GM19043 (cell line): ENCODE results near the gene ERVFRD-1.
A peak's percentile ranks its signal among the peaks of the same experiment; 100 is the strongest.

Experiments
- ATAC-seq: cut with Tn5 transposase; IDR thresholded peaks from one replicate; pipeline ENCODE4 v1.9.1; 2021; ENCODE audit warnings: low read depth; ENCODE audit not compliant: unreplicated experiment

ERVFRD-1 gene, protein sequence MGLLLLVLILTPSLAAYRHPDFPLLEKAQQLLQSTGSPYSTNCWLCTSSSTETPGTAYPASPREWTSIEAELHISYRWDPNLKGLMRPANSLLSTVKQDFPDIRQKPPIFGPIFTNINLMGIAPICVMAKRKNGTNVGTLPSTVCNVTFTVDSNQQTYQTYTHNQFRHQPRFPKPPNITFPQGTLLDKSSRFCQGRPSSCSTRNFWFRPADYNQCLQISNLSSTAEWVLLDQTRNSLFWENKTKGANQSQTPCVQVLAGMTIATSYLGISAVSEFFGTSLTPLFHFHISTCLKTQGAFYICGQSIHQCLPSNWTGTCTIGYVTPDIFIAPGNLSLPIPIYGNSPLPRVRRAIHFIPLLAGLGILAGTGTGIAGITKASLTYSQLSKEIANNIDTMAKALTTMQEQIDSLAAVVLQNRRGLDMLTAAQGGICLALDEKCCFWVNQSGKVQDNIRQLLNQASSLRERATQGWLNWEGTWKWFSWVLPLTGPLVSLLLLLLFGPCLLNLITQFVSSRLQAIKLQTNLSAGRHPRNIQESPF

DNA sequence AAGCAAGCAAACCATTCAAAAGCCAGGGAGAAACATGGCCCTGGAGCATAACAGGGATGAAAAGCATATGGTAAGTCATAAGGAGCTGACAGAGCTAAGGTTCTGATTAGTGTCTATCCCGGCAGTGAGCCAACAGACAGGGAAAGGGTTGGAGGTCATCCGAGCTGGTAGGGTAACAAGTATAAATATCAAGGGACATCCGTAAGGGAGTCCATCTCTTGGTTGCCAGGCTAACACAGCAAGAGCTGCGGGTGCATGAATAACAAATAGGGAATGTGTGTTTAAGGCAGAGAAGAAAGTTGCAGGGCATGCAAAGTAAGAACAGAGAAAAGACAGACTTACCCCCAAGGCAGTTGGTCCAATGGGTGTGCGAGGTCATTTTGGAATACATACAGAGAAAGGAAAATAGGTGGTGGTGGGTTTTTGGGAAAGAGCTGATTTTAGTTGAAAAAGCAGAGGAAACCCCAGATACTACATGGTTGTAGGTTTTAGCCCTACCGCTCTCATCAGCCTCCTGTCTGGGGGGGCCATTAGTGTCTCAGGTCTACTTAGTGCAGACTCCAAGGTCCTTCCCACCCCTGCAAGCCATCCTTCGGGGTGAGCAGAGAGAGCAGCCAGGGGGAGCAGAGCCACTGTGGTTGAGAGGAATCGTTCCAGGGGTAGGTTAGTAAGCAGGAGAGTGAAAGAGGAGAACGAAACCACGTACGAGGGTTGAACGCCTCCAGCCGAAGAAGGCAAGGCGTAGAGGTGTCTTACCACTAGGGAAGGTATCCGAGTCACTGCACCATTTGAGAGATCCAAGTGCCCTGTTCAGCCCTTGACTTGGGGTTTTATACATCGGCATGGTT is at the start of gene ERVFRD-1:
TSS of gene ERVFRD-1 (minus strand) at position 805 of the 848 bp plus-strand sequence. CDS start 6,415 bp downstream, outside the sequence.
- no peak for ATAC-seq

DNA sequence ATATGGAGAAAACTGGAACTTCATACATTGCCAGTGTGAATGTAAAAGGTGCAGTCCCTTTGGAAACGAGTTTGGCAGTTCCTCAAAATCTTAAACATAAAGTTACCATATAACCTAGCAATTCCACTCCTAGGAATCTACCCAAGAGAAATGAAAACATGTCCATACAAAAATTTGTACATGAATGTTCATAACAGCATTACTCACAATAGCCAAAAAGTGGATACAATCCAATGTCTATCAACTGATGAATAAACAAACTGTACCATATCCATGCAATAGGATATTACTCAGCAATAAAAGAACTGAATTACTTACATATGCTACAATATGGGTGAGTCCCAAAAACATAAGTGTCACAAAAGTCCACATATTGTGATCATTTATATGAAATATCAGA is 48.7 kb upstream of the ERVFRD-1 start:
- ATAC-seq = no peak

DNA sequence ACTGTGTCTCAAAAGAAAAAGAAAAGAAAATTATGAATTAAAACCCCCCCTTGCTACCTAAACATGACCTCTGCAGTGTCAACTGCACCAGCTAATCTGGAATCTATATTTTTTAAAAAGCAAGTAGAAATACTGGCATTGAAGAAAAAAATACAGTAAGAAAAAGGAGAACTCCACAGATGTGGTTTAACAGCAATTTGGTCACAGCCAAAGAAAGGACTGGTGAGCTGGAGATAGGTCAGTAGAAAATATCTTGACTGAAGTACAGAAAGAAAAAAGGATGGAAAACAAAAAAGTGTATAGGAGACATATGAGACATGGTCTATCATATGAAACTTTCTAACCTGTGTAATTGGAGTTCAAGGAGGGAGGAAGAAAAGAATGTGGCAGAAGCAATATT is 44.1 kb upstream of the ERVFRD-1 start:
- ATAC-seq = no peak

DNA sequence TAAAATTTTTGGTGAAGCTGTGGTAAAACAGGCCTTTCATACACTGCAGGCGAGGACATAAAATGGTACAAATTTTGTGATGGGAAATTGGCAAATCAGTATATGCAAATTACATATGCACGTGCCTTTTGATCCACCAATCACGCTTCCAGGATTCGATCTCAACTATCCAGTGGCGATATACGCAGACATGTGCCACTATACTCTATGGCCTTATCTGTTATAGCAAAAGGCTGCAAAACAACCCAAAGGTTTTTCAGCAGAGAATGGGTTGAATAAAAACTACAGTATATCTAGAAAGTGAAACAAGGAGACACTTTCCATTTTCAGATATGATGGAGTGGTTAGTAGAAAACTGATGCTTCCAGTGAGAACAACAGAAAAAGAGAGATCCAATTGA is 41.9 kb upstream of the ERVFRD-1 start:
- no peak for ATAC-seq

DNA sequence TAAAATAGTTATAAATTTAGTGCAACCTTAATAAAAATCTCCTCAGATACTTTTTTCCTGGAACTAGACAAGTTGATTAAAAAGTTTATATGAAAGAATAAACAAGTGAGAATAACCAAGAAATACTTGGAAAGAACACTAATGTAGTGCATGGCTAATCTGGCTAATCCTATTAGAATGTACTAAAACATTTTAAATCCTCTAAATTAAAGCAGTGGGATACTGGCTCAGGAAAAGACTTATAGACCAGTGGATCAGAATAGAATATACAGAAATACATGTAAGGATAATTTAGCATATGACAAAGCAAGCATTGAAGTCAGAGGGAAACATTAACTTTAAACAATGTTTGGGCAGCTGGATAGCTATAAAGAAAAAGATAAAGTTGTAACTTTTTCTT is 41.1 kb upstream of the ERVFRD-1 start:
- no peak for ATAC-seq

DNA sequence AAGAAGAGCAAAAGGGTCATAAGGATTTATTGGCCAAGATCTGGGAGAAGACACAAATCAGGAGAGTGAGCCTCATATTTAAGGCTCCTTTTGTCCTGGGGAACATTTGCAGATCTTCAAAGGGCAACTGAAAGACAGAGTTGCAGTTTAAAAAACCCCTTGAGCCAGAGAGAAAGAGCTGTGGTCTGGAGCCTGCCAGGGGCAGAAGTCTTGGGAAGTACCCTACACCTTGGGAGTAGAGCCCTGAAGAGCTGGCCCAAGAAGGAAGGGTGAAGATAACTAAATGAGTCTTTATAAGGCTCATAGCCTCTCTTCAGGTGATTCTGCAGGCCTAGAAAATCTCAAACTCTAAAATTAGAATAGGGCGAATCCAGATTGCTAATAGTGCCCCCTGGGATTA is 40.0 kb upstream of the ERVFRD-1 start:
- ATAC-seq = no peak

DNA sequence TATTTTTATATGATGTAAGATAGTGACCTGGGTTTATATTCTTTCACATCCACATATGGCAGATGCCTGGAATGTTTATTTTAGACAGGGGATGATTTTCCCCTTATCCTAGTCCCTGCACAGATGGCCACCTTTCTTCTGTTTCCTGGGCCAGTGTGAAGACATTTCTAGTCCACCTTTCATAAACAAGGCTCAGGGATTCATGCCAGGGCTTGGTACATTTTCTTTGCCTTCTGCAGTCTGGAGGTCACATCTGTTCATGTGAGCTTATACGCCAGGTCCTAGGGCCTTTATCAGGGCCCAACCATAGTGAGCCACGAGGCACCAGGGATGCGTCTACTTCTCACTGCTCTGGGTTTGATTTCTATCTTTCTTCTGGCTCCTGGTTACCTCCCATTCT is 38.0 kb upstream of the ERVFRD-1 start:
- ATAC-seq = no peak

DNA sequence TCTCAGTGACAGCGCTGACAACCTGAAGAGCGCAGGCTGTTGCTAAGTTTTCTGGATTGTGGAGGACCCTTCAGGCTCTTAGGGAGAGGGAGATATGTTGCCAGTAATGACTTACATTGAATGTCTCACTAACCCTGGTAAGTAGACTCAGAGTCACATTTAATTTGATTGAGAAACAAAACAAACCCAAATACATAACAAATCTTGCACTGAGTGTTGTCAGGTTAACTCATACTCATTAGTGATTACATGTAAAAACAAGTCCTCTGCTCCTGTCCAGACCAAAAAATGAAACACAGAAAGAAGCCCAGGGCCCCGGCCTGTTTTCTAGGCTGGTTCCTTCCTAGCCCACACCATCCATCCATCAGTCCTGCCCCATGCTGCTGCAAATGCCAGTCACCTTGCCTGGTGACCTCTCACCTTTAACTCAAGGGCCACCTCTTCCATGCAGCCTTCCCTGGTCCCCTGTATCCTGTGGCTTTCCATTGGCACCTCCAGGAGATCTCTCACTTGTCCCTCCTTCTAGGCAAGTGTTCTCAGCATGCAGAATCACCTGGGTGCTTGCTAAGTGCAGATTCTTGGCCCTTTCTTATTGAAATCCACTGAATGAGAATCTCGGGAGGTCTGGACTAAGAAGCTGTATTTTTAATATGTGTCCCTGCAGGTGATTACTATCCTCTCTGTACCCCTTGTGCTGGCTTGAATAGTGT is 34.7 kb upstream of the ERVFRD-1 start:
- no peak for ATAC-seq

DNA sequence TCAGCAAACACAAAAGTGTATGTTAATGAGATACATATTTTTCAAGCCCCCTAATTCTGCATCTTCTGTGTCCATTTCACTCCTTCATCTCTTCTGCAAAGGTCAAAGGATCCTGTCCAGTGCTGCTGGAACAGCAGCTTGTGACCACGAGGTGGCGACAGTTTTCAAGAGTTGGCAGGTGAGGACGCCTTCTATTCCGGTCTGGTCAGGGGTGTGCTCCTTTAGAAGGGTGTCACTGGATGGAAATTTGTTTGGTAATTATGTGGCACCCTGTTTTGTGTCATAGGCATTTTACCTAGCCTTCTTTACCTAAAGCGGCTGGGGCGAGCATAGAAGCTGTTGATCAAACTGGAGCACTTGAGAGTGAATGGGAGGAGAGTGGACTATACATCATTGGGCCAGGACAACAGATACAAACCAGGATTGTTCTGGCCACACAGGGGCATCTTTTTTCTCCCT is 32.9 kb upstream of the ERVFRD-1 start:
- ATAC-seq = peak; percentile 78

DNA sequence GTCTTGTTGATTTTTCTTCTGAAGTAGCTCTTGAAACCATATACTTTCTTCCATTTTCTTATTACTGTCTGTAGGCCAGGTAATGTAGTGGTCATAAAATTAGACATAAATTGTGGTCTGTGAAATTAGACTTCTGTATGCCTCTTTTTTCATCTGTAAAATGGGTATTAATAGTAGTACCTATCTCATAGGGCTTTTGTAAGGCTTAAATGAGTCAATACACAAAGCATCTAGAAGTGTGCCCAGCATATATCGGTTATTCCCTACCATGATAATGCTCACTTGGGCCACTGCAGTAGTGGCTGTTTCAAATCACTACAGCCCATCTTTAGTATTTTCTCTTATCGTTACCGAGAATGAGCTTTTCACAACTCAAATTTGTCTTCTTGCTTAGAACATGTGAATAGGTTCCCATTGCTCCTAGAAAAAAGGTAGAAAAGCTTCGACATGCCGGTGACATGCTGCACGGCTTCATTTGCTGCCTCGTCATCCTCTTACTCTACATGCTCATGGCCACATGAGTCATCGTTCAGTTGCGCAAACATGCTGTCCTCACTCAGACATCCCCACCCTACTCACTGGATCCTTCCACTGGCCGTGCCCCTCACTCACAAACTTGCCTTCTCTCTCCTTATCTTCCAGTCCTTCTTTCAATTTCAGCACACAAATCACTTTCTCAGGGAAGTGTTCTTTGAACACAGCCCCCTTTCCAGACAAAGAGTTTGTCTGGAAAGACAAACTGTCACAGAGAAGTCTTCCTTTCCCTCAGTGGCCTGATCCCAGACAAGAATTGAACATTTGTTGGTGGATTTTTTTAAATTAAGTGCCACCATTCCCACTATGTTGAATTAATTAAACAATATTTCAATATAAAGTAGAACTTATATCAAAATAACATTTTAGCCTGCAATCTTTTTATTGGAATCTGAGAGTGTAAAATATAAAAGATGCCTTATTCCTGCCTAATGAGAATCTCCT is 32.2 kb upstream of the ERVFRD-1 start:
- ATAC-seq = no peak

DNA sequence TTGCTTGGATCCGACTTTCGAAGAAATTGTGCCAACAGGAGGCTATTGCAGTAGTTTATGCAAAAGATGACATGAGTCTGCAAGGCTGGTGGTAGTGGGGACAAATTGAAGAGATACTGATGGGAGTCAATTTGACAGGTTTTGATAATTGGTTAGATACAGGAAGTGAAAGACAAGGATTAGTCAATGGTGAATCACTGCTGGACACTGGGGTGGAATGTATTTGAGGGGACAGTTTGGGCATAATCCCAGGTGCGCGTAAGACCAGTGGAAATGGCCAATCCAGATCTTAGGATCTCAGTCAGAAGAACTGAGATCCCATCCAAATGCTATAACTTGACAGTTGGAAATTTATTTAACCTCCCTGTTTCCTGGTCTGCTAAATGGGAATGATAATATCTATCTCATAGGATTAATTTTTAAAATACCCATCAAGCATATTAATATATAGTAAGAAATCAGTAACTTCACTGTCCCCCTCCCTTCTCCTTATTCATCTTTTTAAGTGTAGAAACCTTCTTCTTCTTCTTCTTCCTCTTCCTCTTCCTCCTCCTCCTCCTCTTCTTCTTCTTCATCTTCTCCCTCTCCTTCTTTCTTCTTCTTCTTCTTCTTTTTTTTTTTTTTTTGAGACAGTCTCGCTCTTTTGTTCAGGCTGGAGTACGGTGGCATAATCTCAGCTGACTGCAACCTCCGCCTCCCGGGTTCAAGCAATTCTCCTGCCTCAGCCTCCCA is 30.9 kb upstream of the ERVFRD-1 start:
- ATAC-seq = no peak

DNA sequence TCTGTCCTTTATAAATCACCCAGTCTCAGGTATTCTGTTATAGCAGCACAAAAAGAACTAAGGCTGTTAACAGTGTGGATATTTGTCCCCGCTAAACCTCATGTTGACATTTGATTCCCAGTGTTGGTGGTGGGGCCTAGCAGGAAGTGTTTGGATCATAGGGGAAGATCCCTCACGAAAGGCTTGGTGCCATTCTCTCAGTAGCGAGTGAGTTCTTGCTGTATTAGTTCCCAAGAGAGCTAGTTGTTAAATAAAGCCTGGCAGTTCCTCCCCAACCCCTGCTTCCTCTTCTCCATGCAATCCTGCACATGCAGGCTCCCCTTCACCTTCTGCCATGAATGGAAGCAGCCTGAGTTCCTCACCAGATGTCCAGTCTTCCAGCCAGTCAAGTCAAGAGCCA is 29.8 kb upstream of the ERVFRD-1 start:
- ATAC-seq = no peak

DNA sequence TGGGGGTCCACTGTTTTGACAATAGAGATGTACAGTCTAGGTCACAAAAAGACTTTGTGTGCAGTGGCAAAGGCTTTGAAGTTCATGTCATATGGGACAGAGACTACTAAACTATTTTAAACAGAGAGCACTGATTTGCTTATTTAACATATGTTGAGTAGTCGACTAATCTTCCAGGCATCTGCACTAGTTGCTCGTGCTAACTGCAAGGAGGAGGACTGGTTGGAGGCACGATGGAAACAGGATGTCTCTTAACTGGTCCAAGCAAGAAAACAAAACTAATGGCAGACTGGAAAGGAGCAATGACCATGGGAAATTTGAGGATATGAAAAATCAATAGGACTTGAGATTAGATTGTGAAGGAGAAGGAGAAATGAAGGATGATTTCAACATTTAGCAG is 28.5 kb upstream of the ERVFRD-1 start:
- ATAC-seq = no peak

DNA sequence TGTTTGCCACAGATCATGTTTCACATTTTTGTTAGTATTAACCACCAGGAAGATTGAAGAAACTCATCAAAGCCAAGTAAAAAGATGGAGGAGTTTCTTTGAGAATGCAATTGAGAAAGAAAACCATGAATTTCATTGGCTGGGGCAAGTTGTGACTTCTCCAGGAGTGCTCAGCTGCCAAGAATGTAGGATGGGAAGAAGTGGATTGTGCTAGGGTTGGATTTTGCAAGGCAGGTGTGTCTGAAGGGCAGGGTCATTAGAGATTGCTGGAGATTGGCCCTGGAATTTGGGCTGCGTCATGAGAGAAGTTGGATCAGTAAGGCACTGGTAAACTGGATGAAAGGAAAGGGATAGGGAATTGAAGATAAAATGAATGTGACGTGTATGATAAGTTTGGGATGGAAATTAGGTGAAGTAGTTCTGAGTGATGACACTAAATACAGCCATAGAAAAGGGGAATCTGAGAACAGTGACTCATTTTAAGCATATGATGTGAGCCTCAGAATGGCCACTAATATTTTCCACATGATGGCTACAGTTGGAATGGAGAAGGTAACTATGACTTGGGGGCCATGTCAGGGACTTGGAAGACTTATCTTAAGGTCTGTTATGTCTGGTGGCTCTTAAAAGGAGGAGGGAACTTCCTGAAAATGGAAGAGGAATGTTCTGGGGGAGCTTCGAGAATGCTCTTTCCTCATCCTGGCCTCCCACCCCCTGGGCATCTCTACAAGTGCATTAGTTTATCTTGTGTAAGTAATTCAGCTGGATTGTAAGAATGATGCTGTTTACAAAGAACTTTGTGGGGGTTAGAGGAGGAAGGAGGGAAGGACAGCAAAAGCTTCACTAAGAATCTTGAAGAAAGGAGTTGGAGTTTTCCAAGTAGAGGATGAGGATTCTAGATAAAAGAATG is 27.8 kb upstream of the ERVFRD-1 start:
- no peak for ATAC-seq

DNA sequence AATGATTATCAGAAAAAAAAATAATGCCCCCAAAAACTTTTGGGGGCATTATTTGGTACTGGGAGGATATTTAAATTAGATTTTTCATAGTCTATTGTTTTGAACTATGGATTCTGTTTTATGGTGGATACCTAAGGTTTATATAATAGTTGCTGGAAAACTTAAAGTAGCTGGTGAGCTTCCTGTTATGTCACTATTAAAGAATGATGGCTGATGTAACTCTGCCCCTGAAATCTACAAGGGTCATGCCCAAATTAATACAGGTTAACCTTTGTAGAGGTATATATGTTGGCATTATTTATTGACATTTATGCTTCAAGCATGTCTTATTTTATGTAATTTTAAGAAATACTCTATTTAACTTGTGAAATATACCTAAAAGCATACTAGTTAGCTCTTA is 25.3 kb upstream of the ERVFRD-1 start:
- no peak for ATAC-seq

DNA sequence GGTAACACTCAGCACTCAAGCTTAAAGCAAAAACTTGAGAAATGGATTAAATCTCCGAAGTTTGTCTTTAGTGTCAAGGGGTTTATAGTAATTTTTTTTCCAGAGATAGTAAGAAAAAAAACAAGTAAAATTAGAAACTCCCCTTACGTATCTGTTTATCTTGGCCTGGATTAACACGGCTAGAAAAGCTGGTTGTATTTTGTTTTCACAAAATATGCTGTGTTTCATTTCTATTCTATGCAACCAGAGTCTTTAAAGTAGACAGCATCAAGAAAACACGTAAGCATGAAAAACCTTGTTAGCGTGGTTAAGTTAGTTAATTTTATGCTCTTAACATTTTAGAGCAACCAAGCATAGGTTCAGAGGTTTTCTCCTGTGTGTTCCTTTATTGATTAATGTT is 21.8 kb upstream of the ERVFRD-1 start:
- ATAC-seq = no peak

DNA sequence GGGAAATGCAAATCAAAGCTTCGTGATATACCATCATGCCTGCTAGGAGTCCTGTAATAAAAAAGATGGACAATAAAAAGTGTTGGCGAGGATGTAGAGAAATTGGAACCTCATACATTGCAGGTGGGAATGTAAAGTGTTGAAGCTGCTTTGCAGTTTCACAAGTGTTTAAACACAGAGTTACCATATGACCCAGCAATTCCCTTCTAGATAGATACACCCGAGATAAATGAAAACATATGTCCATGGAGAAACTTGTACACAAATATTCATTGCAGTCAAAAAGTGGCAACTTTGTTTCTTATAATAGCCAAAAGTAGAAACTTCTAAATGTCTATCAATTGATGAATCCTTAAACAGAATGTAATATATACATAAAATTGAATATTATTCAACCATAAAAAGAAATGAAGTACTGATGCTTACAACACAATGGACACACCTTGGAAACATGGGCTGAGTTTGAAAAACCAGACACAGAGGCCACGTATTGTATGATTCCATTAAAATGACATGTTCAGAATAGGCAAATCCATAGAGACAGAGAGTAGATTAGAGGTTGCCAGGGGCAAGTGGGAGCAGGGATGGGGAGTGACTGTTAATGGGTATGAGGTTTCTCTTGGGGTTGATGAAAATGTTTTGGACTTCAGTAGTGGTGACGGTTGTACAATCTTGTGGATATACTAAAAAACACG is 20.8 kb upstream of the ERVFRD-1 start:
- ATAC-seq = no peak
